GM18502 (cell line): ENCODE results near the gene PTGIS.

Experiments
- ATAC-seq: cut with Tn5 transposase; IDR thresholded peaks from one replicate; pipeline ENCODE4 v1.9.1; 2021; ENCODE audit warnings: mild to moderate bottlenecking; ENCODE audit not compliant: unreplicated experiment, poor library complexity

PTGIS gene

GRCh38 chr20:49455691-49456090, 112.2 kb downstream of the PTGIS start:
- no peak for ATAC-seq
